GM12872 (cell line): ENCODE measurements around the gene MSRB1.

ENCODE experiments used
- TF ChIP-seq, protein P1 (sequence below): IDR thresholded peaks from 3 replicates; pipeline ENCODE4 v1.5.1; 2011; ENCODE audit warnings: low read depth, mild to moderate bottlenecking, low read length, moderate library complexity; ENCODE audit not compliant: insufficient read depth

Gene MSRB1

DNA sequence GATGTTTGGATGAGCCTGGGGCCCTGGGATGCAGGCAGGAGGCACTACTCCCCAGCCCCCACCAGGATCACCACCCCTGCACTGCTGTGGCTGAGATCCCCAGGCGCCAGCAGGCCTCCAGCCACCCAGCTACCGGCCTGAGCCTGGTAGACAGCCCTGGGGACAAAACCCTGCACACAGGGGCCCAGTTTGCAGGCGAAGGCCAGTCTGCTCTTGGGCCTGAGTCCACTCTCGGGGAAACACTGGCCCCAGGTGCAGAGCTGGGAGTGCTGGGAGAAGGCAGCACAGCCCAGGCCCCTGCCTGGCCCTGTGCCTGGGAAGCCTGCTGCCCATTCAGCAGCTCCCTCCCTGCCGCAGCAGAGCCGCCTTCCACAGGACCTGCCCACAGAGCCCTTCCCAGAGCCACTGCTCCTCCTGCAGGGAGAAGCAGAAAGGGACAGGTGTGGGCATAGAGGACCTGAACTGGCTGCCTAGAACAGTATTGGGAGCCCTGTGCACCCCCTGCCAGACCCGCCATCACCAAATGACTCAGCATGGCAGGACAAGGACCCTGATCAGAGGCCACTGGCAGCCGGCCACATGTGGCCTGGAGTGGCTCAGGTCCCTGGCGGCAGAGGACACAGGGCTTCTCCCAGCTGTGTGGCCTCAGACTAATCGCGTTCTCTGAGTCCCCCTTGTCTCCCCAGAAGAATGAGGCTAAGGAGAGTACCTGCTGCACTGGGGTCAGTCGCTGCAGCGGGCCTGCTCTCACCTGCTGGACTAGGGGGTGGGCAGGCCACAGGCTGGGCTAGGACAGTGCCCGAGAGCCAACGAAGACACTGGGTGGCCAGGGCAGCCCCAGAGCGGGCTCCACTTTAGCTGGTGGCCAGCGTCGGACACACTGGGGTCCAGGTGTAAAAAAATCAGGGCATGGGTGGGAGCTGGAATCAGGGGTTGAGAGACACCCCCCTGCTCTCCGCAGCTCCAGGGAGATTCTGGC, 10.7 kb downstream of the MSRB1 start:
- TF ChIP-seq, protein P1, sequence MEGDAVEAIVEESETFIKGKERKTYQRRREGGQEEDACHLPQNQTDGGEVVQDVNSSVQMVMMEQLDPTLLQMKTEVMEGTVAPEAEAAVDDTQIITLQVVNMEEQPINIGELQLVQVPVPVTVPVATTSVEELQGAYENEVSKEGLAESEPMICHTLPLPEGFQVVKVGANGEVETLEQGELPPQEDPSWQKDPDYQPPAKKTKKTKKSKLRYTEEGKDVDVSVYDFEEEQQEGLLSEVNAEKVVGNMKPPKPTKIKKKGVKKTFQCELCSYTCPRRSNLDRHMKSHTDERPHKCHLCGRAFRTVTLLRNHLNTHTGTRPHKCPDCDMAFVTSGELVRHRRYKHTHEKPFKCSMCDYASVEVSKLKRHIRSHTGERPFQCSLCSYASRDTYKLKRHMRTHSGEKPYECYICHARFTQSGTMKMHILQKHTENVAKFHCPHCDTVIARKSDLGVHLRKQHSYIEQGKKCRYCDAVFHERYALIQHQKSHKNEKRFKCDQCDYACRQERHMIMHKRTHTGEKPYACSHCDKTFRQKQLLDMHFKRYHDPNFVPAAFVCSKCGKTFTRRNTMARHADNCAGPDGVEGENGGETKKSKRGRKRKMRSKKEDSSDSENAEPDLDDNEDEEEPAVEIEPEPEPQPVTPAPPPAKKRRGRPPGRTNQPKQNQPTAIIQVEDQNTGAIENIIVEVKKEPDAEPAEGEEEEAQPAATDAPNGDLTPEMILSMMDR: no peak

DNA sequence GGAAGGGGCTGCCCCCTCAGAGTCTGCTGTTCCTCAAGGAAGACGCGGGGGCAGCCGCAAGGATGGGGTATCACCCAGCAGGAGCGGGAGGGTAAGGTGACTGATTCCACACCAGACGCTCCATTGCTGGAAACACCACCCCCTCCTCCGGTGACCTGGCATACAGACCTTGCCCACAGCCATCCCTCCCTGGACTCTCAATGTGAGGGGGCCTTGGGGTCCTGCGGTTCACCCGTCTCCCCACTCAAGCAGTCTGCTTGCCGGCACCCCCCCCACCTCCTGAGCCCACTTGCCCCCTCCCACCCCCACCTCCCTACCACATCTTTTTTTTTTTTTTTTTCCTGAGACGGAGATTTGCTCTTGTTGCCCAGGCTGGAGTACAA, 12.7 kb downstream of the MSRB1 start:
- TF ChIP-seq, protein P1: no peak

DNA sequence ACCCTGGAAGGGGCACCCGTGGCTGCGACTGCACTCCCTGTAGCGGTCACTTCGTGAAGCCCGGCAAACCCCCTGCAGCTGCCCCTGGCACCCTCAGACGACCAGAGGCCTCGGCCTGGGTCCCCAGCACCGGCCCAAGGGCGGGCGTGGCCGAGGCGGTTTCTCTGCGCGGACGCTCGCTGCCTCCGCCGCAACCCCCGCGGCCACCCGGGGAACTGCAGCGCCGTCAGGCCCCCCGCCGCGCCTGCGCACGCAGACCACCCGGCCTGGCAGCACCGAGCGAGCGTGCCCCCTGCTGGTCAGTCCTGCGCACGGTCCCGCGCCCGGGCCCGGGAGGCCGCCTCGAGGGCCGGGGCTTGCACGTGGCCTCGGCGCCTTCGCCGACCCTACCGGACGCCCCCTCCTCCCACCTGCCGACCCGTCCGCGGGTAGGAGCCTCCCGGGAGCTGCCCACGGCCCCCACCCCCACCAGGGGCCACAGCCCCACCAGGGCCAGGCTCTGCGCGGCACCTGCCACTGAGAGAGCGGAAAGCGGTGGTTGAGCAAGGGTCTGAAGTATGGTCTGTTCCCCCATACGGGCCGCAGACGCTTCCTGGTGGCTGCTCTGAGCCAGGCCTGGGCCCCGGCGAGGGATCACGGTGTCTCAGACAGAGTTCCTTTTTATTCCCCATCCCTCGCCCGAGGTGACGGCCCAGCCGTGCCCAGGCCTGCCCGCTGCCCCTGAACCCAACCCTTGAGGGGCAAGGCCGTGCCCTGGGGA, 13.2 kb downstream of the MSRB1 start:
- TF ChIP-seq, protein P1: peak; percentile 86

DNA sequence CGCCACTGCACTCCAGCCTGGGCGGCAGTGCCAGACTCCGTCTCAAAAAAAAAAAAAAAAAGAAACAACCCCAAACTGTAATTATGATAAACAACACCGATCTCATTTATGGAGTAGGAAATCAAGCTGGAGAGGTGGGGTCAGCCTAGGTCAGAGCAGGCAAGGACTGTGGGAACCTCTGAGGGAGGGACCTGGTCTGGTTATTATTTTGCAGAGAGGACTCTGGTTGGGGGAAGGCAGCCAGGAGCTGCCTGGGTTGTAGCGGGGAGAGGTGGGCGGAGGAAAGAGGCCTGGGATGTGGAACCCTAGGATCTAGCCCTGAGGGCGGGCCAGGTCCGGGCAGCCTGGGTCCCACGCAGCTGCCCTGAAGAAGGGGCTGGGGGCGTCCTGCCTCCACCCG, 13.9 kb downstream of the MSRB1 start:
- TF ChIP-seq, protein P1: no peak

DNA sequence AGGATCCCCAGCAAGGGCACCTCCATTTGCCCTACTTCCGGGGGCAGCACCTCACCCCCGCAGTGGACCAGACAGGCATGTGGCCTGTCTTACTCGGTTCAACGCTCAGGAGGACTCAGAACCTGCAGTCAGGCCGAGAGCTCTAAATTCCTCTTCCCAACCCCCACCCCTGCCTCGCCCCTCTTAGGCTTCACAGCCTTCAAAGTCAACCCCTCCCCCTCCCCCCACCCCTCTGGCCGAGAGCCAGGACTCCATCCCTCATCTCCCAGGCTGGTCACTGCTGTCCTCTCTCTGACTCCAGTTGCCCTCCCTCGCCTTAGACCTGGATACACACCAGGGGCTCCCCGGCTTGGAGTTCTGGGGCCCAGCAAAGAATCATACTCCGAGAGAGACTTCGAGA, 16.7 kb downstream of the MSRB1 start:
- TF ChIP-seq, protein P1: no peak

DNA sequence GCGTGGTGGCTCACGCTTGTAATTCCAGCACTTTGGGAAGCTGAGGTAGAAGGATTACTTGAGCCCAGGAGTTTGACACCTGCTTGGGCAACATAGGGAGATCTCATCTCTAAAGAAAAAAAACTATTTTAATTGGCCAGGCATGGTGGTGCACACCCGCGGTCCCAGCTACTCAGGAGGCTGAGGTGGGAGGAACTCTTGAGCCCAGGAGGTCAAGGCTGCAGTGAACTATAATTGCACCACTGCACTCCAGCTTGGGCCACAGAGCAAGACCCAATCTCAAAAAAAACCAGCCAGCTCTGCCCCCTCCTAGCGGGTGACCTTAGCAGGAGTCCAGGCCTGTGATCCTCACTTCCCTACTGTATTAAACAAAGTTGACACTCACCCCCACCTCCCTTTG, 18.9 kb downstream of the MSRB1 start:
- TF ChIP-seq, protein P1: no peak

DNA sequence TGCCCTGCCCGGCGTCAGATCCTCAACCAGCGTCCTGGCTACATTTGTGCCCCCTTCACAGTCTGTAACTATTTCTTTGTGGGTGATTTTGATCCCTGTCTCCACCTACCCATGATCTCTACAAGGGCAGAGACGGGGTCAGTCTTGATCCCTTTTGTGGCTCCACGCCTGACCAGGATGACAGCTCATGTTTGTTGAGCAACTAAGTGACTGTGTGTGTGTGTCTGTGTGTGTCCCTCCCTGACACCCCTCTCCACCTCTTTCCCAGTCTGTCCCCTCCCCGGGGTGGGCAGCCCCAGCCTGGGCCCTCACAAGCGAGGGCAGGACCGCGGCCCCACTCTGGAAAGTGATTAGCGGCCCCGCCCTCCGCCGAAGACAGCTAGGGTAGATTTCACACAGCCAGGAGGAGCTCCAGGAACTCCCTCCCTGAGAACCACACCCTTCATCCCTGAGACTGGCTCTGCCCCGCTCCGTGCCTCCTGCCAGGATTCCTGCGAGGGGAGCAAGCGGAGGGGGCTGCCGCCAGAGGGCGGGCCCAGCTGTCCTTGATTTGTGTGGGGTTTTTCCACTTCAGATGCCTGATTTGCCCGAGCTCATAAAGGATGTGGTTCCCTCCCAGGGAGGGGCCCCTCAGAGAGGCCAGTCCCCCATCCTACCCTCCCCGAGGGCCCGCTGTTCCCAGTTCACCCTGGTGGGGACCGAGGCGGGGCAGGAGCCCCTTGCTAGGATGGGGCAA, 19.5 kb downstream of the MSRB1 start:
- TF ChIP-seq, protein P1: peak; percentile 32
